Measurements from ENCODE around the gene ERG28. TPM values are rescaled to one million over a fixed set of nuclear protein-coding genes. Genes with fewer than 3 reads are reported as not detected.
A peak's percentile ranks its signal among the peaks of the same experiment; 100 is the strongest.
"Not testable (repeated sequence)": the region's sequence is repeated elsewhere in the genome, so short reads cannot be mapped to it uniquely, and the experiment has no call there.

ERG28 gene
- total RNA-seq: 5.3 and 7.6 TPM in 2 replicates

- DNase-seq: peak; percentile 99
Measured at GRCh38 chr14:75660630-75661498, at the start of gene ERG28, which contains the start of gene TTLL5. Gene ERG28, minus strand, starts transcription at chr14:75660876. Its CDS starts 3,374 bp downstream, at chr14:75657502. Gene TTLL5, plus strand, starts transcription at chr14:75661246. Its CDS starts 1,904 bp downstream, at chr14:75663150.

GRCh38 chr14:75709207-75709812, 48.6 kb upstream of the ERG28 start:
- DNase-seq: peak; percentile 91

GRCh38 chr14:75705014-75705413, 44.3 kb upstream of the ERG28 start:
- no peak for DNase-seq

GRCh38 chr14:75703467-75703866, 42.8 kb upstream of the ERG28 start:
- DNase-seq: no peak

GRCh38 chr14:75702616-75703261, 42.1 kb upstream of the ERG28 start:
- DNase-seq: no peak

- no peak for DNase-seq
Measured at GRCh38 chr14:75702122-75702521, 41.4 kb upstream of the ERG28 start.

GRCh38 chr14:75700295-75700694, 39.6 kb upstream of the ERG28 start:
- no peak for DNase-seq

- DNase-seq: no peak
Measured at GRCh38 chr14:75699331-75699730, 38.7 kb upstream of the ERG28 start.

- no peak for DNase-seq
Measured at GRCh38 chr14:75697918-75698317, 37.2 kb upstream of the ERG28 start.

- no peak for DNase-seq
Measured at GRCh38 chr14:75697386-75697785, 36.7 kb upstream of the ERG28 start.

- not testable (repeated sequence) for DNase-seq
Measured at GRCh38 chr14:75695025-75695424, 34.3 kb upstream of the ERG28 start.

GRCh38 chr14:75690010-75690409, 29.3 kb upstream of the ERG28 start:
- peak; percentile 76 for DNase-seq

GRCh38 chr14:75689012-75689411, 28.3 kb upstream of the ERG28 start:
- peak; percentile 26 for DNase-seq

GRCh38 chr14:75685910-75686309, 25.2 kb upstream of the ERG28 start:
- DNase-seq: no peak

- no peak for DNase-seq
Measured at GRCh38 chr14:75675265-75675960, 14.7 kb upstream of the ERG28 start.

GRCh38 chr14:75673345-75674035, 12.8 kb upstream of the ERG28 start:
- no peak for DNase-seq

GRCh38 chr14:75672605-75673192, 12.0 kb upstream of the ERG28 start:
- no peak for DNase-seq

GRCh38 chr14:75667099-75667765, 6.6 kb upstream of the ERG28 start:
- DNase-seq: peak; percentile 70

- DNase-seq: peak; percentile 91
Measured at GRCh38 chr14:75662966-75663365, 2.3 kb upstream of the ERG28 start.

GRCh38 chr14:75661499-75661814, 781 bp upstream of the ERG28 start:
- DNase-seq: no peak

- DNase-seq: no peak
Measured at GRCh38 chr14:75660238-75660629, 442 bp downstream of the ERG28 start.

All from dermis blood vessel endothelial cell (primary cell).